Colonic mucosa (tissue), 4 donors: Measurements from ENCODE around the gene SYT3. TPM values are rescaled to one million over a fixed set of nuclear protein-coding genes. Genes with fewer than 3 reads are reported as not detected.
"Not testable (repeated sequence)": the region's sequence is repeated elsewhere in the genome, so short reads cannot be mapped to it uniquely, and the experiment has no call there.

Experiments used
- DNase-seq: peaks from one replicate; pipeline ENCODE4 v3.0.0-alpha.2; 2020
- H3K27ac ChIP-seq: fragments of 200-600 bp; one replicate; pipeline ENCODE4 v1.8.0; 2021
- H3K27me3 ChIP-seq: fragments of 200-600 bp; one replicate; pipeline ENCODE4 v1.8.0; 2021
- H3K36me3 ChIP-seq: fragments of 200-600 bp; one replicate; pipeline ENCODE4 v1.8.0; 2021
- H3K4me1 ChIP-seq: fragments of 200-600 bp; one replicate; pipeline ENCODE4 v1.8.0; 2021; ENCODE audit warnings: mild to moderate bottlenecking
- H3K4me3 ChIP-seq: fragments of 200-600 bp; one replicate; pipeline ENCODE4 v1.8.0; 2021
- H3K9ac ChIP-seq, 2 donors: one replicate each; pipeline ENCODE4 v1.7.0; 2013; ENCODE audit warnings: control low read depth in 2 of 2, low read depth in 2 of 2, low read length in 2 of 2
- H3K9me3 ChIP-seq: fragments of 200-600 bp; one replicate; pipeline ENCODE4 v1.8.0; 2021
- intact Hi-C: fragments of 100-400 bp; cut with DNase I; formaldehyde crosslinking; loops from one replicate; pipeline ENCODE4 v1.14.1; 2022
- total RNA-seq, 2 donors: library from RNA; stranded (reverse); fragmentation: NEBNext Ultra II Directional in 1 of 2; extraction: Animal tissue kit (Norgen Biotek cat#: 25700) in 1 of 2; gene quantifications; one replicate each; pipeline ENCODE4 v1.2.1, GENCODE V29; 2021
- TF ChIP-seq, protein P1 (sequence below): fragments of 200-600 bp; IDR thresholded peaks from one replicate; pipeline ENCODE4 v1.8.0; 2022; ENCODE audit warnings: antibody characterized with exemption, mild to moderate bottlenecking
- donor health status: healthy.
- donor health status: DM: no; HTN: no; CAD: no.
- donor health status: DM: no; HTN: no; CAD: no.

The SYT3 gene
- total RNA-seq, 2 donors from 2014 or later = 0.13 TPM; not detected in 1

DNA sequence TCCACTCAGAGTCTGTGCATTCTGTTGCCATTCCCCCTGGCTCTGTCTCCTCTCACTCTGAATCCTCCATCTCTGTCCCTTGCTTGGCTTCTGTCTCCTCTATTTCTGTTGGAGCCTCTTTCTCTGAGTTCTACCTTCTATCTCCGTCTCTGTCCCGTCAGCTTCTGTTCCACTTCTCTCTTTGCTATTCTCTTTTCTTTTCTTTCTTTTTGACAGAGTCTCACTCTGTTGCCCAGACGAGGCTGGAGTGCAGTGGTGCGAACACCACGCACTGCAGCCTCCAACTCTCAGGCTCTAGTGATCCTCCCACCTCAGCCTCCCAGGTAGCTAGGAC, 37.6 kb downstream of the SYT3 start:
- no peaks in the 10 kb centered on the region for H3K36me3 ChIP-seq
- no peak overlapping the region for H3K27ac ChIP-seq
- no peaks in the 10 kb centered on the region for H3K9me3 ChIP-seq
- H3K4me1 ChIP-seq = no peaks in the 10 kb centered on the region
- no peak overlapping the region for H3K4me3 ChIP-seq
- DNase-seq = no peak
- H3K9ac ChIP-seq = no peak overlapping the region
- TF ChIP-seq, protein P1, sequence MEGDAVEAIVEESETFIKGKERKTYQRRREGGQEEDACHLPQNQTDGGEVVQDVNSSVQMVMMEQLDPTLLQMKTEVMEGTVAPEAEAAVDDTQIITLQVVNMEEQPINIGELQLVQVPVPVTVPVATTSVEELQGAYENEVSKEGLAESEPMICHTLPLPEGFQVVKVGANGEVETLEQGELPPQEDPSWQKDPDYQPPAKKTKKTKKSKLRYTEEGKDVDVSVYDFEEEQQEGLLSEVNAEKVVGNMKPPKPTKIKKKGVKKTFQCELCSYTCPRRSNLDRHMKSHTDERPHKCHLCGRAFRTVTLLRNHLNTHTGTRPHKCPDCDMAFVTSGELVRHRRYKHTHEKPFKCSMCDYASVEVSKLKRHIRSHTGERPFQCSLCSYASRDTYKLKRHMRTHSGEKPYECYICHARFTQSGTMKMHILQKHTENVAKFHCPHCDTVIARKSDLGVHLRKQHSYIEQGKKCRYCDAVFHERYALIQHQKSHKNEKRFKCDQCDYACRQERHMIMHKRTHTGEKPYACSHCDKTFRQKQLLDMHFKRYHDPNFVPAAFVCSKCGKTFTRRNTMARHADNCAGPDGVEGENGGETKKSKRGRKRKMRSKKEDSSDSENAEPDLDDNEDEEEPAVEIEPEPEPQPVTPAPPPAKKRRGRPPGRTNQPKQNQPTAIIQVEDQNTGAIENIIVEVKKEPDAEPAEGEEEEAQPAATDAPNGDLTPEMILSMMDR = no peak
- intact Hi-C loops = no loop called here
- H3K27me3 ChIP-seq = no peaks in the 10 kb centered on the region

DNA sequence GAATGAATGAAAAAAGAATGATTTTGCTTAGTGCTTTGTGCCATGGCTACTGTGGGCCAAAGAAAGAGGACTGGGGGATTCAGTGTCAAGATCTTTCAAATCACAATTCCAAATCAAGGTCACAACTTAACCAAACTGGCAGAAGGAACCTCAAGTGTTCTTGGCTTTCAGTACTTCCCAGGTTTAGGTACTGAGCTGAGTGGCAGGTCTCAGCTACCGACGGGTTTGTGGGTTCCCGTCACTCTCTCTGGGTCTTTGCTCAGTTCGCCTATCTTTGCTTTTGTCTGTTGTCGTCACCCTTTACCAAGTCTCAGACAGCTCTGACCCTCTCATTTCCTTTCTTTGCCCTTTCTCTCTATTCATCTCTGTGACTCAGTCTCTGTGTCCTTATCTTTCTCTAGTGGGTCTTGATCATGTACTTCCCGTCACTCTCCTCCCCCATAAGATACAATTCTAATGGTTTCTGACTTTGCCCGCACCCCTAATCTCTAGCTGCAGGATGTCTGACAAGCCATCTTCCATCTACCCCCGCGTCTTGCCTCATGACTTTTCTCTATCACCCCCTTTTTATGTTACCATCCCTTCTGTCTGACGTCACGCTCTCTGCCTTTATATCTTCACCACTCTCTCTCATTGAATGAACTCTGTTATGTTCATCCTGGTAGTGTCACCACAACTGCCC, 38.1 kb downstream of the SYT3 start:
- intact Hi-C loops = no loop called here
- no peak for DNase-seq
- Histone ChIP-seq H3K4me1 (no peaks in the 10 kb centered on the region), H3K9me3 (no peaks in the 10 kb centered on the region), H3K27me3 (no peaks in the 10 kb centered on the region), H3K27ac (no peak overlapping the region), H3K4me3 (no peak overlapping the region), H3K36me3 (no peaks in the 10 kb centered on the region), H3K9ac (no peak overlapping the region)
- TF ChIP-seq, protein P1 = no peak

DNA sequence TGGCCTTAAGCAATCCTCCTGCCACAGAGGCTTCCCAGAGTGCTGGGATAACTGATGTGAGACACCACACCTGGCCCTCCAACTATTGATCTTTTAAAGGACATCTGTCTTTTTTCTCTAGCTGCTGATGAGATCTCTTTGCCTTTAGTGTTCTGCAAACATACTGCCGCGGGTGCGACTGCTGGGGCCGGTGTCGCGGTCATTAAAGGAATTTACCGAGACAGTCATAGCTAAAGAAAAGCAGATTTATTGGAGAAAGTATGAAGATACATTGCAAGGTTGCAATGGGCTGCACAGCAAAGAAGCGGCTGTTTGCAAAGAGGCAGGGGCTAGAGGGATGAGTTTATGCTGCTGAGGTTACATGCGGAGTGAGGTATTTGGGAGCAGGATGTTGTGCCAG, 40.3 kb downstream of the SYT3 start:
- intact Hi-C loops = no loop called here
- H3K27me3 ChIP-seq = no peaks in the 10 kb centered on the region
- TF ChIP-seq, protein P1 = no peak

DNA sequence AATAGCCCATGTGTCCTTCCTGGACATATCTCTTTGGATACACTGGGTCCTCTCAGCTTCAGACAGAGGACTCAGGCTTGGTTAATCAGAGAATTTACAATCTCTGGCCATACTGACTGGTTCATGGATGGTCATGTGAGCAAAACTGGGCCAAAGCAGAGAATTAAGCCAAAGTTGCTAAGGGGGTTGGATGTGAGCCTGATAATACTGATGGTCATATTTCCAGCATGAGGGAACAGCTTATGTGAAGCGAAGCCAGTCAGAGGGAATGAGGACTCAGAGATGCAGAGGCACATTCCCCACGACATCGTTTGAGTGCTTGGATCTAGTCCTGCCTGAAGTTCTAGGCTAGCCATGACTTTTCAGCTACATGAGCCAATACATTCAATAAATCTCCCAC, 49.5 kb downstream of the SYT3 start:
- intact Hi-C loops = no loop called here
- TF ChIP-seq, protein P1 = no peak
- Histone ChIP-seq H3K27ac (no peak overlapping the region), H3K27me3 (no peaks in the 10 kb centered on the region), H3K4me1 (no peaks in the 10 kb centered on the region), H3K9ac (no peak overlapping the region), H3K4me3 (no peak overlapping the region), H3K36me3 (no peaks in the 10 kb centered on the region), H3K9me3 (no peaks in the 10 kb centered on the region)
- no peak for DNase-seq

More for the DNA sequence above, 40.3 kb downstream of the SYT3 start:
- Histone ChIP-seq H3K4me3 (no peak overlapping the region), H3K9me3 (no peaks in the 10 kb centered on the region), H3K4me1 (no peaks in the 10 kb centered on the region), H3K27ac (no peak overlapping the region), H3K9ac (no peak overlapping the region), H3K36me3 (no peaks in the 10 kb centered on the region)
- no peak for DNase-seq

DNA sequence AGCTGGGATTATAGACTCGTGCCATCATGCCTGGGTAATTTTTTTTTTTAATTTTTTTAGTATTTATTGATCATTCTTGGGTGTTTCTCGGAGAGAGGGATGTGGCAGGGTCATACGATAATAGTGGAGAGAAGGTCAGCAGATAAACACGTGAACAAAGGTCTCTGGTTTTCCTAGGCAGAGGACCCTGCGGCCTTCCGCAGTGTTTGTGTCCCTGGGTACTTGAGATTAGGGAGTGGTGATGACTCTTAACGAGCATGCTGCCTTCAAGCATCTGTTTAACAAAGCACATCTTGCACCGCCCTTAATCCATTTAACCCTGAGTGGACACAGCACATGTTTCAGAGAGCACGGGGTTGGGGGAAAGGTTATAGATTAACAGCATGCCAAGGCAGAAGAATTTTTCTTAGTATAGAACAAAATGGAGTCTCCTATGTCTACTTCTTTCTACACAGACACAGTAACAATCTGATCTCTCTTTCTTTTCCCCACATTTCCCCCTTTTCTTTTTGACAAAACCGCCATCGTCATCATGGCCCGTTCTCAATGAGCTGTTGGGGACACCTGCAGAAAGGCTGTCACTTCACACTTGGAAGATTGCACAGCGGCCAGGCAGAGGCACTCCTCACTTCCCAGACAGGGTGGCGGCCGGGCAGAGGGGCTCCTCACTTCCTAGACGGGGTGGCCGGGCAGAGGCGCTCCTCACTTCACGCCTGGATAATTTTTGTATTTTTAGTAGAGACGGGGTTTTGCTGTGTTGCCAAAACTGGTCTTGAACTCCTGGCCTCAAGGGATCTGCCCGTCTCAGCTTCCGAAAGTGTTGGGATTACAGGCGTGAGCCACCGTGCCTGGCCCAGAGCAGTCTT, 57.7 kb downstream of the SYT3 start:
- DNase-seq, intact Hi-C loops, H3K4me1 ChIP-seq, H3K27me3 ChIP-seq, H3K4me3 ChIP-seq, H3K27ac ChIP-seq, H3K36me3 ChIP-seq, H3K9ac ChIP-seq, H3K9me3 ChIP-seq: not testable (repeated sequence)
